HG02642 (cell line): Measurements from ENCODE around the gene PKD2L1.
A peak's percentile ranks its signal among the peaks of the same experiment; 100 is the strongest.

Experiments
- ATAC-seq: cut with Tn5 transposase; IDR thresholded peaks from one replicate; pipeline ENCODE4 v1.9.1; 2021; ENCODE audit warnings: mild to moderate bottlenecking; ENCODE audit not compliant: unreplicated experiment, poor library complexity

The PKD2L1 gene

GRCh38 chr10:100356067-100357017 lies 26.3 kb upstream of the PKD2L1 start:
- no peak for ATAC-seq

- no peak for ATAC-seq
Measured at GRCh38 chr10:100355086-100355485, 25.1 kb upstream of the PKD2L1 start.

GRCh38 chr10:100353770-100354485 lies 23.9 kb upstream of the PKD2L1 start:
- no peak for ATAC-seq

- no peak for ATAC-seq
Measured at GRCh38 chr10:100350914-100351485, 21.0 kb upstream of the PKD2L1 start.

GRCh38 chr10:100349672-100350071 lies 19.6 kb upstream of the PKD2L1 start:
- ATAC-seq = no peak

- no peak for ATAC-seq
Measured at GRCh38 chr10:100349087-100349486, 19.1 kb upstream of the PKD2L1 start.

- no peak for ATAC-seq
Measured at GRCh38 chr10:100348389-100348927, 18.4 kb upstream of the PKD2L1 start.

- no peak for ATAC-seq
Measured at GRCh38 chr10:100347568-100348195, 17.7 kb upstream of the PKD2L1 start.

- peak; percentile 90 for ATAC-seq
Measured at GRCh38 chr10:100346765-100347567, 16.9 kb upstream of the PKD2L1 start, which contains the start of gene SCD. Gene SCD, plus strand, starts transcription at chr10:100347233. Its CDS starts 272 bp downstream, at chr10:100347505.

GRCh38 chr10:100346351-100346764 lies 16.3 kb upstream of the PKD2L1 start:
- peak; percentile 60 for ATAC-seq

GRCh38 chr10:100345570-100346330 lies 15.7 kb upstream of the PKD2L1 start:
- no peak for ATAC-seq

- no peak for ATAC-seq
Measured at GRCh38 chr10:100344241-100344788, 14.3 kb upstream of the PKD2L1 start.

- ATAC-seq = no peak
Measured at GRCh38 chr10:100342627-100342972, 12.6 kb upstream of the PKD2L1 start.

GRCh38 chr10:100341953-100342626 lies 12.1 kb upstream of the PKD2L1 start:
- ATAC-seq = no peak

- no peak for ATAC-seq
Measured at GRCh38 chr10:100340948-100341847, 11.2 kb upstream of the PKD2L1 start.

GRCh38 chr10:100339236-100339635 lies 9.2 kb upstream of the PKD2L1 start:
- ATAC-seq = peak; percentile 45
